Left kidney (tissue), 8 donors: ENCODE results near the gene ZNF180. TPM values are rescaled to one million over a fixed set of nuclear protein-coding genes. Genes with fewer than 3 reads are reported as not detected.
"Not testable (repeated sequence)": the region's sequence is repeated elsewhere in the genome, so short reads cannot be mapped to it uniquely, and the experiment has no call there.

Source experiments
- DNase-seq: peaks from one replicate; pipeline ENCODE4 v3.0.0-alpha.2; 2013
- long read RNA-seq, 8 donors: transcript quantifications; one replicate each; lab custom pipeline, GENCODE V29; 2026
- polyA plus RNA-seq: library from polyadenylated mRNA; unstranded; fragments of 120-200 nt; gene quantifications from one replicate; pipeline ENCODE4 v1.2.1, GENCODE V29; 2013; ENCODE audit not compliant: insufficient read length

ZNF180 gene
- 18.4 TPM for polyA plus RNA-seq
- long read RNA-seq, donor 1, partial matches to known transcripts = 0 of 2 reads
- long read RNA-seq, donor 1, other reads (novel, unspliced or antisense) = 0 of 2 reads
- long read RNA-seq, donor 2, partial matches to known transcripts = 0 of 2 reads
- long read RNA-seq, donor 2, other reads (novel, unspliced or antisense) = 0 of 2 reads
- long read RNA-seq, donor 3, full-length matches to known transcripts = 3 of 3 reads
- long read RNA-seq, donor 3, partial matches to known transcripts = 0 of 3 reads
- long read RNA-seq, donor 3, other reads (novel, unspliced or antisense) = 0 of 3 reads
- long read RNA-seq, donor 4 = 0 reads
- long read RNA-seq, donor 5 = 0 reads
- long read RNA-seq, donor 6, full-length matches to known transcripts = 5 of 5 reads
- long read RNA-seq, donor 6, partial matches to known transcripts = 0 of 5 reads
- long read RNA-seq, donor 6, other reads (novel, unspliced or antisense) = 0 of 5 reads
- long read RNA-seq, donor 7, full-length matches to known transcripts = 5 of 5 reads
- long read RNA-seq, donor 7, partial matches to known transcripts = 0 of 5 reads
- long read RNA-seq, donor 7, other reads (novel, unspliced or antisense) = 0 of 5 reads
- long read RNA-seq, donor 8, partial matches to known transcripts = 0 of 1 reads
- long read RNA-seq, donor 8, other reads (novel, unspliced or antisense) = 0 of 1 reads

- DNase-seq = peak; percentile 97
These were observed at the start of gene ZNF180 for GRCh38 chr19:44499962-44500949. Gene ZNF180, minus strand, starts transcription at chr19:44500522. Its CDS starts 3,188 bp downstream, at chr19:44497334.

GRCh38 chr19:44549507-44549906 is 49.2 kb upstream of the ZNF180 start:
- no peak for DNase-seq

DNA sequence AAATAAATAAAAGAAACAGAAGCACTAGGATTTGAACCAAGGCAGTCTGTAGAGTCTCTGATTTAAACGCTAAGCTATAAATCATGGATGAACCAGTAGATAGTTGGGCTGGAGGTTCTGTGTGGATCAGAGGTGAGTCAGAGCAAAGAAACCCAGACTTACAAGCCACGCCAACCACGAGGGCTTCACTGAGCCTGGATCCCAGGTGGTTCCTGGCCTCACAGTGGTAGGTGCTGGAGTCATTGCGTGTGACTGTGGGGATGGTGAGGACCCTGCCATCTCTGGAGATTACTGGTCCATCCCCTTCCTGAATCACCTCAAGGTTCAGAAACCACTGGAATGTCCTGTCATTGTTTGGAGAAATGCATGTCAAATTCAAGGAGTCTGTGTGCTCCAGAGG is 48.4 kb upstream of the ZNF180 start:
- no peak for DNase-seq

DNA sequence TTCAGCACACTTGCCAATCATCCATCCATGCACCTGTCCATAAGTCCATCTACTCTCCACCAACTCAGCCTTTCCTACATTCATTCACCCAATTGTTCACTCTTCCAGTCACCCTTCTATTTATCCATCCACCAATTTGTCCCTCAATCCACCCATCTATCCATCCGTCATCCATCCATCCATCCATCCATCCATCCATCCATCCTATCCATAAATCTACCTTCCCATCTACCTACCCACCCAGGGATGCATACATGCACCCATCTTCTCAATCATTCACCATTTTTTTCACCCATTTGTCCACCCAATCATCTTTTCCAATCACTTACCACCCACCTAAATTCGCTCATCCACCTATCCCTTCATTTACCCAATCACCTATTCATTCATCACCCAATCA is 43.7 kb upstream of the ZNF180 start:
- DNase-seq = no peak

DNA sequence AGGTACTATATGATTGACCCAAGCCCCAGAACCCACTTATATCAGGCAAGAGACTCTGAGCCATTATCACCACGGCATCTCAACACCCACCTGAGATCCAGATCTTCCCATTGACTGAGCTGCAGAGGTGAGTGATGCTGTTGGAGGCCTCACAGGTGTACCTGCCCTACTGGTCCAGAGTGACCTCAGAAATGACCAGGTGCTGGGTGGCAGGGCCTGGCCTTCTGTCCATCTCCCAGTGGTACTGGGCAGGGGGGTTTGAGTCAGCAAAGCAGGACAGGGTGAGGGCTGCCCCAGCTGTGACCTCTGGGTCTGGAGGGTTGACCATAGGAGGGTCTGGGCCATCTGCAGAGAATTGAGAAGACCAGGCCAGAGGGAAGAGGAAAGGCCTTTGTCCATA is 42.3 kb upstream of the ZNF180 start:
- DNase-seq = no peak

DNA sequence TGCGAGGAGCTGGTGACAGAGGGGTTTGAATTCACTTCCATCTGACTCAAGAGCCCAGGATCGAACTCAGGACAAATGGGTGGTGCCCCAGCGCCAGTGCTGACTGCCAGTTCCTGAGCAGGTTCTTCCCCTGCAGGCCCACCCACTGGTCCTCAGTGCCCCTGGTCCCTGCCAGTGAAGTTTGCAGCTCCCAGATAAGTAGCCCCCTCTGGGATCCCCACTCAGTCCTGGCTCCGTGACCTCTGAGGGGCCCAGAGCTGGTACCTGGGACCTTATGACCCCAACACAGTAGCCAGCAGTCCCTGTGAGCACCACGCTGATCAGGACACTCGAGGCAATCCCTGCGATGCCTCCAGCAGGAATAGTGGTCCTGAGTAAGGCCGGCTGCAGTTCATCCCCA is 40.4 kb upstream of the ZNF180 start:
- no peak for DNase-seq

GRCh38 chr19:44539991-44540390 is 39.7 kb upstream of the ZNF180 start:
- DNase-seq = no peak

GRCh38 chr19:44539236-44539826 is 39.0 kb upstream of the ZNF180 start:
- no peak for DNase-seq

DNA sequence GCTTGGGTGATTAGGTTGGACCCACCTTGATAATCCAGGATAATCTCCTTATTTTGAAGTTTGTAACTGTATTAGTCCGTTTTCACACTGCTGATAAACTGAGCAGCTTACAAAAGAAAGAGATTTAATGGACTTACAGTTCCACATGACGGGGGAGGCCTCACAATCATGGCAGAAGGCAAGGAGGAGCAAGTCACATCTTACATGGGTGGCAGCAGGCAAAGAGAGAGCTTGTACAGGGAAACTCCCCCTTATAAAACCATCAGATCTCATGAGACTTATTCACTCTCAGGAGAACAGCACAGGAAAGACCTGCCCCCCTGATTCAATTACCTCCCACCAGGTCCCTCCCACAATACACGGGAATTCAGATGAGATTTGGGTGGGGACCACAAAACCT is 35.0 kb upstream of the ZNF180 start:
- not testable (repeated sequence) for DNase-seq

DNA sequence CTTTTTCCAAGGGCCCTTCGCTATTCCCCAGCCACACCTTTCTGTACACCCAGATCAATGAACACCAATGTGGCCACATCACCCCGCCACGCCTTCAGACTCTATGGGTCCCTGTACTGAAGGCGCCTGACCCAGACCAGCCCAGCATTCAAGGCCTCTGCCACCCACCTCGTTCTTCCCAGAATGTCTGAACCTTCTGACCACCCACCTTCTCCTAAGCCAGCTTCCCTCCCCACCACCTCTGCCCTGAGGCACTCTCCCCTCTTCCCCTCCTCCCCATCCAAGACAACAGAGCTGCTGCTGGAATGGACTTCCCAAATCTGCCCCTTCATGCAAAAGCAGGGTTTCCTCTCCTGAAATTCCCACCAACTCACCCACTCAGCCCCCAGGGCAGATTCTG is 32.5 kb upstream of the ZNF180 start:
- no peak for DNase-seq

GRCh38 chr19:44530777-44531176 is 30.5 kb upstream of the ZNF180 start:
- no peak for DNase-seq

- DNase-seq = no peak
These were observed 29.2 kb upstream of the ZNF180 start, which contains the start of gene CEACAM20 for GRCh38 chr19:44529536-44529935. Gene CEACAM20, minus strand, starts transcription at chr19:44529675. Its CDS starts 166 bp downstream, at chr19:44529509.

GRCh38 chr19:44527554-44527953 is 27.2 kb upstream of the ZNF180 start:
- no peak for DNase-seq

- DNase-seq = no peak
These were observed 25.6 kb upstream of the ZNF180 start for GRCh38 chr19:44525721-44526430.

DNA sequence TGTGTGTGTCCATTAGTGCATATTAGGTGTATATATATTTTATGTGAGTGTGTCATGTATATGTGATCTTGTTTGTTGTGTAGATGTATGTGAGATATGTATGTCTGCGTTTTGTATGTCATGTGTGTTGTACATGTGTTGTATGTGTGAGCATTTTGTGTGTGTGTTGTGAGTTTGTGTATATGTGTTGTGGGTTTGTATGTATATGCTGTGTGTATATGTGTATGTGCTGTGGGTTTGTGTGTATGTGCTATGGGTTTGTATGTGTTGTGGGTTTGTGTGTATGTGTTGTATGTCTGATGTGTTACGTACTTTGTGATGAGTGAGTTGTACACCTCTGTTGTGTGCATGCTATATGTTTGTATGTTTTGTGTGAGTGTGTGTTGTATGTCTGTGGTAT is 21.0 kb upstream of the ZNF180 start:
- no peak for DNase-seq

GRCh38 chr19:44517146-44517545 is 16.8 kb upstream of the ZNF180 start:
- DNase-seq = no peak

- DNase-seq = no peak
These were observed 15.6 kb upstream of the ZNF180 start for GRCh38 chr19:44515907-44516306.

DNA sequence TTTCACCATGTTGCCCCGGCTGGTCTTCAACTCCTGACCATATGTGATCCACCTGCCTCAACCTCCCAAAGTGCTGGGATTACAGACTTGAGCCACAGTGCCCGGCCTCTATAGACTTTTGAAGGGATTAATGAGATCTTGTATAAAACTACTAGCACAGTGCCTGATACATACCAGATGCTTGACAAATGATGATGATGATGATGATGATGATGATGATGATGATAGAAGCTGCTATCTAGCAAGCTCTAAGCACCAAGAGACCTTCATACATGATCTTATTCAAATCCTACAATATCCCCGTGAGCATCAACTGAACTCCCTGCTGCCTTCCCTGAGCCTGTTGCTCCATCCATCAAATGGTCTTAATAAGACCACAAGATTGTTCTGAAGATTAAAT is 14.7 kb upstream of the ZNF180 start:
- no peak for DNase-seq

DNA sequence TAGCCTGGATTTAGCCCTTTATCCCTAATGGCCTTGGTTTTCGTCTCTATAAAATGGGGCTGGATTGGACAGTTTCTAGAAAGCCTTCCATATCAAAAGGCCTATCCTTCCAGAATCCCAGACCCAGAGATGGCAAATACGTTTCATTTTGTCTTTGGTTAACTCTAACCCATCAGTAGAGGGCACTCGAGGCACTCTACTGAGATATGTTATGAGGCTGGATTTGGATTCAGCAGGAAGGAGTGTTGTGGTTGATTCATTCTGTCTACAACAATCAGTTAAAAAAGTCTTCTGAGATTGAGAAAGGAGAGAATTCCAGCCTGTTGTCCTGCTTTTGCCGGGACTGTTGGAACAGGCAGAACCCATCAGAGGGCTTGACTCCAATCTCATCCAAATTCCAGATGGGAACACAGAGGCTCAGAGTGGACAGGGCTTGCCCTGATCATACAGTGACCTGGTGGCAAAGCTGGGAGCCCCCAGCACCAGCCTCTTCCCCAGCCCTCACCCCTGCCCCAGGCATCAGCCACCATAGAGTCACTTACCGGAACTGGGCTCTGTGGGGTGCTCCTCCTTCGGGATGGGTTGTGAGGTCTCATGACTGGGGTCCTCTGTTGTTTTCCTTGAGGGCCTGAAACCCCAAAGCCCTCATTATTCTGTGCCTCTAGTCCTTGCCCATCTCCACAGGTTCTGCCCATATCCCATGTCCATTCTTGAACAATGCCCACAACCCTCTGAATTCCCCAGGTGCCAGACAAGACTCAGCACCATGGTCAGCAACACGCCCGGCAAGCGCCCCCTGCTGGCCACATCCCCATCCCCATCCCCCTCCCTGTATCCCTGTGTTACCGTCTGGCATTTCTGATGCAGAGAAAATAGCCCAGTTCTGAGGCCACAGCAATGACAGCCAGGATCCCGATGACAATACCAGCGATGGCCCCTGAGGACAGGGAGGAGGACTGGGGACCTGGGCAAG is 12.3 kb upstream of the ZNF180 start:
- peak; percentile 12 for DNase-seq

- DNase-seq = no peak
These were observed 9.2 kb upstream of the ZNF180 start for GRCh38 chr19:44509478-44509877.
